Activated CD4-positive, alpha-beta T cell treated with anti-CD3 and anti-CD28 coated beads, Interleukin-2, amount 50 U/mL, for 24 hours (primary cell): ENCODE measurements around the gene LAMB4.
"Not testable (repeated sequence)": the region's sequence is repeated elsewhere in the genome, so short reads cannot be mapped to it uniquely, and the experiment has no call there.

ENCODE experiments used
- DNase-seq, 2 donors: peaks; one replicate each; pipeline ENCODE4 v3.0.0-alpha.2; 2020; ENCODE audit warnings: low read depth in 1 of 2, low spot score in 1 of 2

Gene LAMB4

DNA sequence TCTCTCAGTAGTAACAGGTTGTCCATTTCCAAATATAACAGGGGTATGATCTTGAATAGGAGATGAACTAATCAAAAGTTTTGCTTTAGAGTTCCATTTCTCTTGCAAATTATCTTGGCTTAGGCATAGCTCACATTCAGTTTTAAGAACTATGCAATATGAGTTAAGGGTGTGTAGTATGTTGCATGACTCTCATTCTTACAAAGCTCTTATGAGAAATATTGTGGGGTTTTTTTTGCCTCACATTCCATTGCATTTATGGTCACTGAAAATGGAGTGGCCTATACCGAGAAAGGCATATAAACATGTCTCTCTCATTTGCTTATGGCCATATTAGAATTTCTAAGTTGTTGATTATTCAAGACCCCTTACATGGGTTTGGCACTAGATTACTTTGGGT lies 78.7 kb downstream of the LAMB4 start:
- DNase-seq: no peak

DNA sequence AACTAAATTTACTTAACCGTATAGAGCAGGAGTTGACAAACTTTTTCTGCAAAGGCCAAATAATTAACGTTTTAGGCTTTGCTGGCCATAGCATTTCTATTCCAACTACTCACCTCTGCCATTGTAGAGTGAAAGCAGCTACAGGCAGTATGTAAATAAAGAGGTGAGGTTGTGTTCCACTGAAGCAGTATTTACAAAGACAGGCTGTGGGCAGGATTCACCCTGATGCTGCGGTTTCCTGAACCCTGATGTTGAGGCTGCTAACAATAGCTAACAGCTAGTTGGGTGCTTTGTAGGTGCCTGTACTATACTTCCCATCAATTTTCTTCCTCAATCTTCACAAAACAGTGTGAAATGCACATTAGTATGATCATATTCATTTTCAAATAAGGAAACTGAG lies 80.2 kb downstream of the LAMB4 start:
- no peak for DNase-seq

DNA sequence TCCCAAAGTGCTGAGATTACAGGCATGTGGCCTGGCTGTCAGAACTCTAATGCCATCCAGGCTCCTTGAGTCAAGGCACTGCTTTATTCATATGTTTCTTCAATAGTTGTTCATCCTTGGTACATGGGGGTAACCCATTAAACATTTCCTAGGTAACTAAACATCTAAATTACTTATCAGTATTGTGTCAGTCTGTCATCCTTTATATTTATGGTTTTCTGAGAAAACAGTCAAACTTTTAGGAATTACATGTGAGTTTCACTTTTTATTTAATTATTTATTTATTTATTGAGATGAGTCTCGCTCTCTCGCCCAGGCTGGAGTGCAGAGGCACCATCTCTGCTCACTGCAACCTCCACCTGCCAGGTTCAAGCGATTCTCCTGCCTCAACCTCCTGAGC lies 81.7 kb downstream of the LAMB4 start:
- DNase-seq: no peak

DNA sequence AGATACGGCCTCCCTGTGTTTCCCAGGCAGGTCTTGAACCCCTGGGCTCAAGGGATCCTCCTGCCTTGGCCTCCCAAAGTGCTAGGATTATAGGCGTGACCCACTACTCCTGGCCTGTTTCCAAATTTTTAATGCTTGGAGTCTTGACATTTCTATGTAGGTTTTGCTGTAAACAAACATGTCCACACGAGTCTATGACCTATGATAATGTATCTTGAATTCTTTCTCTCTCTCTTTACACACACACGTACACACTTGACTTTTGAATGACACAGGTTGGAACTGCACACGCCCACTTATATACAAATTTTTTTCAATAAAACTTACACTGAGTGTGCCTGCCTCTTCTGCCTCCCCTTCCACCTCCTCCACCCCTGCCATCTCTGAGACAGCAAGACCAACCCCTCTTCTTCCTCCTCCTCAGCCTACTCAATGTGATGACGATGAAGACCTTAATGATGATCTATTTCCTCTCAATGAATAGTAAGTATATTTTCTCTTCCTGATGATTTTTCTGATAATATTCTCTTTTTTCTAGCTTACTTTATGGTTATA lies 83.1 kb downstream of the LAMB4 start:
- no peak for DNase-seq

DNA sequence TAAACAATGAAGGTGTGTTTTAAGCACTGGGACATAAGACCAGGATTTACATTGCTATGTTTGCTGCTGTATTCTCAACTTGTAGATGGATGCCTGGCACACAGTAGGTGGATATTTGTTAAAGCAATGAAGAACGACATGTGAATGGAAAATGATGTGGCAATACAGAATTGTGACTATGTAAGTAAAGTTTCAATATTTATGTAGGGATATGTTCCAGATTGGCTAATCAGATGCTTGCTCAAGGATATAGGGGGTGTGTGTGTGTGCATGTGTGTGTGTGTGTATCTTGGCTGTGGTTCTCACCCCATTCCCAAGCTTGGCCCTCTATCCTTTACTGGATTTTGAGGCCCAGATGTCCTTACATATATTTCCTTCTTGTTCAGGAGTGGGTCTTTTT lies 84.5 kb downstream of the LAMB4 start:
- DNase-seq: no peak

DNA sequence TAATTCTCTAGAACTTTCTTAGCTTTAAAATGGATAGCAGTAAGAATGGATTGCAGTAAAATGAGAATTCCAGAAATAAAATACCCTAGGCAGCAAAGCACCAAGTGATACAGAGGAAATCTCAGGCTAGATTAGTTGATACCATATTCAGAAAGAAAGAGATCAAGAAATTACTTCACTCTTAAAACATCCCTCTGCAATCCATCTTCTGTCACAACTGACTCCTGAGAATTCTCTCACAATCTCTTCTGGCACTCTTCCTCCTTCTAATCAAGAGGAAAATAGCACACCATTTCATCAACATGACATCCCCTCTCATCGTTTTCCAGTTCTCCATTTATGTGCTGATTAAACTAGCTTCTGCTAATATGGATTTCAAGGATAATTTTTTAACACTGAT lies 85.0 kb downstream of the LAMB4 start:
- DNase-seq: no peak

DNA sequence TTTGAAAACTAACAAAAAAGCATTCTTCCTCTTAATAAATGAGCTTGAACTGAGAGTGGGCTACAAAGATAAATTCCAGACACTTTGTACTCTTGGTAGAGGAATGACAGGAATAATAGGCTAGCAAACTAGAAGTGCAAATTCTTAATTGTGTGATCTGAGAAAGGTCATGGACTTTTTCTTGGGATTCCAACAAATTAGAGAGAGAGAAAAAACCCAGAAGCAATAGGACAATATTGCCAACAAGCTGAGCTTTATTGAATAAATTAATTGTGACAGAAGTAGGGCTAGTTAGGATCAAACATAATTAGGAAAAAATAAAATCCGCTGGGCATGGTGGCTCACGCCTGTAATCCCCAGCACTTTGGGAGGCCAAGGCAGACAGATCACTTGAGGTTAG lies 85.8 kb downstream of the LAMB4 start:
- no peak for DNase-seq

DNA sequence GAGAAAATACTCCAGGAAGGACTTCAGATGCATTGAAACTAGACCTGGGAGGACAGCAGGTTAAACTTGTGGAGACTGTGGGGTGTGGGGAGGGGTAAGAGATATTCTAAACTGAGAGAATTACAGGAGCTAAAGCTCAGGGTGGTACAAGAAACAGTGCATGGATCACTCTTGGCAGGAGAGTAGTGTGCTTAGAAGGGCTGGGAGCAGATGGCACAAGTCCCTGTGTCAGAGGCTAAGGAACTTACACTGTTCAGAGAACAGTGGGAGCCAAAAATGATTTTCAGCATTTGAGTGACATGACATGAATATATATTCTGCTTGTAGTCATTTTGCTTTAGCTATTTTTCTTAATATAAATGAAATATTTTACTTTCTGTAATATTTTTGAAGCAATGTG lies 91.2 kb downstream of the LAMB4 start:
- no peak for DNase-seq

DNA sequence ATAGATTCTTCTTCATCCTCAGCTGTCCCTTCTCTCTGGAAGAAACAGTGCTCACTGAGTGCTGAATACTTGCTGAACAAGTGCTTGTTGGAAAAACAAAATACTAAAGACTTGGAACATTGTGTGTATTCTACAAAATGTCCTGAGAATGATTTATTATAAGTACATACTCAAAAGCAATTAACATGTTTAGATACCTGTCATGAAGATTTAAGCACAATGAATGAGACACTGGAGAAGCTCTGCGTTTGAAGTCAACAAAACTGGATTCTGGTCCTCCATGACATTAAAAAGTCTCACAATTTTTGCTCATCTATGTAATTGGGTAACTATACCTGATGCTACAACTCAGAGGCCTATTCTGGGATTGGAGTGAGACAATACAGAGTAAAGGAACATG lies 92.4 kb downstream of the LAMB4 start:
- no peak for DNase-seq

DNA sequence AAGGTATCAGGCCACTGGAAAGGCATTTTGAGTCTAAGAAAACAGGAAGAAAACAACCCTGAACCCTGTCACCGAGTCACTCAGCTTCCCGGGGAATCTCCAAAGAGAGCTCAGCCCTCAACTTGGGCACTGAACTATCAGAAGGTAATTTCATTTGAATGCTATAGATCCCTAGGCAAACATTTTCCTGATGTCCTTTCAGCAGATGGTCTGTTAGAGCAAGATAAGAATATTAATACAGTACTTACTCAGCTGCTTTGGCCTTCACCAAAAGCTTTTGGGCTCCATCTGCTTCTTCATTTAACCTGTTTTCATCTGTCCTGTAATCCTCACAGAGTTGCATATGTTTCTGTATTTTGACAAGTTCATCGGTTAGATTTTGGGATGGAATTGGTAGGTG lies 93.0 kb downstream of the LAMB4 start:
- no peak for DNase-seq

DNA sequence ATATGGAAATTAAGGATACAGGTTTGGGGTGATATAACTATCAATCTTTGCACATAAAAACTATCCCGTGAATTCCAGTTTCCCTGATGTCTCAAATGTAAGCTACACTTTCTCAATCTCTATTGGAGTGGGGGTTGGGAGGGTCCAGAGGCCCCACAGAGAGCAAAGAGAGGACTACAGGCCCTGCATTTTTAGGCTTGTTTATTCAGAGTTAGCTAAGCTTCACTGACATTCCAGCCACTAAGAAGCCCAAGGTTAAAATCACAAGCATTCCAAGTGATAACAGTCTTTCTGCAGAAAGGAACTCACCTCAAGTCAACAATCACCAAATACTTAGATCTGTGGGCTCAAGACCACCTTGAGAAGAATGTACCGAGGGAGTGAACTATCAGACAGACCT lies 95.6 kb downstream of the LAMB4 start:
- DNase-seq: no peak

DNA sequence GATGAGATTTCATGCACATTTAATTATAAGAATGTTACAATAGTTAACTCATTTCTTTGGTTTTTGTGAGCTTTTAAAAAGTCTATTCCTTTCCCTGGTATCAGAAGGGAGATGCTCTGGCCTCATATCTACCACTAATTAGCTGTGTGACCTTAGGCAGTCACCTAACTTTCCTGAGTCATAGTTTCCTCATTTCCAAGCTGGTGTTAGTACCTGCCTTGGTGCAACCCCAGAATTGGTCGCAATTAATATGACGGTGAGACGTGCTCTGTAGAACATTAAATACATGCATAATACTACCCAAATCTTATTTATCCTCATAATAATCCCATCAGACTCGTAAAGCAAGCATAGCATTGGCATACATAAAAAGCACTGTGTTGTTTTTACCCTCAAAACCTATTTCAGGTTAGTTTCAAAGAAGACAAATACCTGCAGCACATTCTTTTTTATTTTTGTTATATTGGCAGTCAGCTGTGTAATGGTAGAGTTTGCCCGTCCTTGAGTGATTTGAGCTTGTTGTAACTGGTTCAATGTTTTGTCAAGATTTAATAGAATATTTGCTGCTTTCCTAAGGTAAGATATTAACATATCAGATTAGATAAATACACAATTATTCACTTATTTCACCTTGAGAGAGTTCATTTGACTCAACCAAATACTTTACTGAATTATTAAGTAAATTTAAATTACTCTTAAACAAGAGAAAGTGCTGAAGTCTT lies 96.2 kb downstream of the LAMB4 start:
- no peak for DNase-seq

DNA sequence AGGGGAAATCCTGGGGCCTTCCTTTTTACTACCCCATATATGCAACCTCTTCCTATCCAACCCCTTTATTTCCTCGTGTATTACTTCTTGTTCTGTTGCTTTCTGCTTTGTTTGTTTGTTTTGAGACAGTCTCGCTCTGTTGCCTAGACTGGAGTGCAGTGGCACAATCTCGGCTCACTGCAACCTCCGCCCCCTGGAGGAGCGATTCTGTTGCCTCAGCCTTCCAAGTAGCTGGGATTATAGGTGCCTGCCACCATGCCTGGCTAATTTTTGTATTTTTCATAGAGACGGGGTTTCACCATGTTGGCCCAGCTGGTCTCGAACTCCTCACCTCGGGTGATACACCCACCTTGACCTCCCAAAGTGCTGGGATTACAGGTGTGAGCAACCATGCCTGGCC lies 96.9 kb downstream of the LAMB4 start:
- not testable (repeated sequence) for DNase-seq

DNA sequence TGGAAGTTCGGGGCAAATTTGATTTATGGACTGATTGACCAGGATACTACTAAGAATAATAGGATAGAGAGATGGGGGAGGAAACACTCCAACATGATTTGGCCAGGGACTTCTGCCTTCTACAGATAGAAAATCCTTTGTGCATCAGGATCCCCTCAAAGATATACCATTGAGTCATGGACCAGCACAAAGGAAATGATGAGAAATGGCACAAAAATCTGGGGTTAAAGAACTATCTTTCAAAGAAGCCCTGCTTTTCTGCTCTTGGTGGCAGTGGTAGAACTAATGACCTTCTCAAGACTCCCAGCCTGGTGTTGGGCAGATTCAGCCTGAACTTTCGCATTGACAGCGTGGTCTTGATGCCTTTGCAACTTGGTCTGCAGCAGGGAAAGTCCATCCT lies 99.6 kb downstream of the LAMB4 start:
- DNase-seq: no peak

DNA sequence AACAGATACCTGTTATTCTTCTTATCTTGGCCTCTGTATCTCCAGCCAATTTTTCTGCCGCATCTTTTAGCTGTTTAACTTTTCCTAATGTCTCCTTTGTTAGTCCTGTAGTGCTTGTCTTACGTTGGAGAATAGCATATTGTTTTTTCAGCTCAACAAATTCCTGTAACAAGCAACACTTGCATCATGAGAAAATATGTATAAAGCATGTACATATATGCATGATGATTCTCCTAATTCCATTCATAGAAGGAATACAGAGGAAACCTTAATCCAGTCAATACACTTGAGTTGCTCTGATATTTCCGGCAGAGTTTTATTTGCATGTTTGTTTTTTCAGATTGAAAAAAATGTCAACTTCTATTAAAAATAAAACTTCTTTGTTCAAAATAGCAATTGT lies 101.1 kb downstream of the LAMB4 start:
- DNase-seq: no peak

DNA sequence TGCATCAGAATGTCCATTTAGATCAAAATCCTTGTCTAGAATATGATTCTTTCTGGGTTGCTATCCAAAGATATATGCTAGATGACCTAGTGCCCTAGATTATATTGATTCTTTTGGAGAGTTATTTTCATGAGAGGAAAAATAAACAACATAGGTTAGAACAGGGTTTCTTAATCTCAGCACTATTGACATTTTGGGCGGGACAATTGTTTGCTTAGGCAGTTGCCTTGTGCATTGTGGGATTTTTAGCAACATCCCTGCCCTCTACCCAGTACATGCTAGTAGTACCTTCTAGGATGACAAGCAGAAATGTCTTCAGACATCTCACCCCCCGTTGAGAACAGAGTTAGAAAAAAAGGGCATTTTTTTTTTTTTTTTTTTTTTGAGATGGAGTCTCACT lies 102.0 kb downstream of the LAMB4 start:
- DNase-seq: no peak

DNA sequence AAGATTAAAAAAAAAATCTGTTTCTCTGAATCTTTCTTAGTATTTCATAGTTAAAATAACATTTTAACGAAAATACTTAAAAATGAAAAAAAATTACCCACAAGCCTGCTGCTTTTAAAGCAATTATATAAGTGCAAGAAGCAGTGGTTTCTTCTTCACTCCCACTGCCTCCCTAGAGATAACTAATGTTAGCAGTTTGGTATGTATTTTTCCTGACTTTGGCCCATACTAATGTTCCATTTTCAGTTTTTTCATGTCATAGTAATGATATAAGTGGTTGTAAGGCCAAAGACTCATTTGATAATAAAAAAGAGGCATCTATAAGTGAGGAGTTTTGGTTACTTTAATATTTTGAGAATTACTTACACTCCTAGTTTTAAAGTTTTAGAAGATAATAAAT lies 102.9 kb downstream of the LAMB4 start:
- no peak for DNase-seq

DNA sequence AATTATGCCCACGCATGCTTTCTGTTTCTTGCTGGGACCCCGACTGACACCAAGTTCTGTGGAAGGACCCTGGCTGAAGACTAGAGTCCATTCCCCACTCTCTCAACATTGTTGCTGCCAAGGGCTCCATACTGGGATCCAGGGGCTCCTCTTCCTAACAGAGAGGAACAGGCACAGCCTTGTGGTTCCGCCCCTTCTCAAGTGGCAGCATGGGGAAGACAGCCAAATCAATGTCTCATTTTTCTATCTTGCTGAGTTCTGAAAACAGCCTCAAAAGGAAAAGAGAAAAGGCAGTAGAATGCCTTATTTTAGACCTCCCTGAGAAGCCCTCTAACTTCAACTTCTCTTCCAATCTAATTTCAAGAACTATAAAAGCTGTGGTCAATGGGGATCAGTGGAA lies 103.5 kb downstream of the LAMB4 start:
- DNase-seq: no peak

DNA sequence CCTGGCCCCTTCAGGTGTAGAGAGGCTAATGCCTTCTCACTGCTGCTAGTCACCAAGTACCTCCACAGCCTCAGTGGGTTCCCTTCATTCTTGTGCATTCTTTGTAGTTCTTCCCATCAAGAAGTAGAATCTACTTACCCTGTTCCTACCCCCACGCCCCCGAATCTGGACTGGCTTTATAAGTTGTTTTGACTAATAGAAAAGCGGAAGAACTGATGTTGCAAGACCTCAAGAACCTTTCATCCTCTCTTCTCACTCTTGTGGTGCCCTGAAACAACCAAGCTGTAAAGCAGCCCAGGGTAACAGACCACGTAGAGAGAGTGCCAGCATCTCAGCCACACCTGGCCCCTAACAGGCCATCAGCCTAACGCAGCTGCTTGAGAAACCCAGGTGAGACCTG lies 104.0 kb downstream of the LAMB4 start:
- no peak for DNase-seq

DNA sequence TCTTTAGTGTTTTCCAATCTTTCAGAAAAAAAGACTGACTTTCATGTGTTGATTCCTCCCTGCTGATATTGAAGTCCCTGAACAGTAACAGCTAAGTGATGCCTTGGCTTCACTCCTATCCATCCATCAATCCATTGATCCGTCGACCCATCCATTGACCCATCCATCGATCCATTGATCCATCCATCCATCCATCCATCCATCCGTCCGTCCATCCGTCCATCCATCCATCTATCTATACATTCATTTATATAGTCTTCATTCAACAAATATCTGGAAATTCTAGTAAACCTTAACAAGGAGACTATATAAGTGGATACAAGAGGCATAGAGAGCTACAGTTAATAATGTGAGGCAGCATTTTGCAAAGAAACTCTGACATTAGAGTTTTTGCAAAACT lies 105.6 kb downstream of the LAMB4 start:
- DNase-seq: no peak

DNA sequence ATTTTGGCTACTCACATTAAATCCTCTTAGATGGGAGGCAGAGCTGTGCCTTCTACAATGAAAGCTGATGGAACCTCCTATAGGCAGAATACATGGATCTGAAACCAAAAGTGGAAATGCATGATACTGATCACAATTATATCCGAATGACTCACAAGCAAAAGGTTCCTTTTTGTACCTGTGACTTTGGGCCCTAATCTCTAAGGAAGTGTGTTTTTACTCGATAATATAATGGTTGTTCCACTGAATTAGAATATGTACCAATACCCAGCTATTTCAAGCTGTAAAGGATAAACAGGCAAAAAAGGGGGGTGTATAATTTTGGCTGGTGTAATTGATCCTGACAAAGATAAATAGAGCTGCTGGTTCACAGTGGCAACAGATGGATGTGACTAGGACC lies 109.6 kb downstream of the LAMB4 start:
- DNase-seq: no peak

DNA sequence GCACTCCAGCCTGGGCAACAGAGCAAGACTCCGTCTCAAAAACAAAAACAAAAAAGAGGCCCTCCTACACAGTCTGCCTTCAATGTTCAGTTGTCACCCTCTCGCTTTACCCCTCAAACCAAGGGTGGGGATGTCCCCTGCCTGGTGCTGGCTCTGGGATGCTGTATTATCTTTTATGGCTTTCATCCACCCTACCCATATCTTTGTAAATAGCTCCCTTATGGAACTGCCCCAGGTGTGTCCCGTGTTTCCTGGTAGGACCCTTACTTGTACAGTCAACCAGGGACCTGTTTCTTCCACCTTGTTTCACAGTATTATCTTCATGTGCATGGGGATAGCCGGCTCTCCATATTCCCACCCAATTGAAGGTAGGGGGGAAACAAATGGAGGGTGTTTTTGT lies 111.5 kb downstream of the LAMB4 start:
- DNase-seq: no peak

DNA sequence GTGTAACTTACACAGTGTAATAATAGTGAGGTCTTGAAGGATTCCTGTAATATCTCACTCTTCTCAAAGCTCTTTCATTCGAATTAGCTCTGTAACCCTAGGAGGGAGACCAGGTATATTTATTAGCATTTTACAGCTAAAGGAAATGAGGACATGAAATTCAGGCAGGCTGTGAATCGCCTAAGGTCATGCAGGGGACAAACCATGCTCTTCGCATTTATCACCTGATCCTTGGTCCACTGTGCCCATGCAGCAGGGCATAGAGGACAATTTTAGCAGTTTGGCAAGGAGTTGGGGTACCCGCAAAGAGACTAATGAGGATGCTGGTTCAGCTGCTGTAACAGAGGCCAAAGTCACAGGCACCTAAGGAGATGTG lies 112.4 kb downstream of the LAMB4 start:
- DNase-seq: no peak
